Inflammatory macrophage treated with lipopolysaccharide for 1 hour (primary cell): ENCODE data around the gene CA12.
A peak's percentile ranks its signal among the peaks of the same experiment; 100 is the strongest.

Source experiments
- DNase-seq, 2 donors: peaks; one replicate each; pipeline ENCODE4 v3.0.0-alpha.2; 2020 to 2022

The CA12 gene

GRCh38 chr15:63299943-63300575, 81.6 kb downstream of the CA12 start:
- DNase-seq = no peak

DNA sequence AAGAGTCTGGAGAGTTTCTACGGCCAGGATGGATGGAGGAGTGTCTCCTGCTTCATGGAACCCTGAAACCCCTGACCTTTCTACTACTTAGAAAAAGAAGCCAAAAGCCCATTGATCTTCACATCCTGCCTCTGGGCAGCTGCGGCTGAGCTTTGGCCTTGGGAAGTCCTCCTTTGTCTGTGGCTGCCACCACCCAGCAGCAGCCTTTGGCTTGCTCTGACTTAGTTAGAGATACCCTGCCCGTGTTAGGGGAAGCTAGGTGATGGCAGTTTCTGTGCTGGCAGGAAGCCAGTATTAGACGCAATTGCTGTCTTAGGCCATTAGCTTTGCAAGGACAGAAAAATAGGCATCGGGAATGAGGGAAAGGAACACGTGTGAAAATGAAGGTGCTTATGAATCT, 85.5 kb downstream of the CA12 start:
- DNase-seq = no peak

DNA sequence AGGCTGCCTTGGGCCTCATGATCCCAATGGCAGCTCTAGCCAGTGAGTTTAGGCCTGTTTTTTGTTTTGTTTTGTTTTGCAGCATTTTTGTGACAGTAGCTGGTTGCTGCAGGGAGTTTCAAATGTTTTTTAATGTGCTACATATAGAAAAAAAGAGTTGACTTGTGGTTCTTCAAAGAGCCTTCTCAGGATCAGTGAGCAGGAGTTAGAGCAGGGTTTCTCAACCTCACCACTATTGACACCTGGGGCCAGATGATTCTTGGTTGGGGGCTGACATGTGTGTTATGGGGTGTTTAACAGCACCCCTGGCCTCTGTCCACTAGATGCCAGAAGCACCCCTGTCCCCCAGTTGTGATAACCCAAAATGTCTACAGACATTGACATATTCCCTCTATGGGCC, 86.3 kb downstream of the CA12 start:
- no peak for DNase-seq

DNA sequence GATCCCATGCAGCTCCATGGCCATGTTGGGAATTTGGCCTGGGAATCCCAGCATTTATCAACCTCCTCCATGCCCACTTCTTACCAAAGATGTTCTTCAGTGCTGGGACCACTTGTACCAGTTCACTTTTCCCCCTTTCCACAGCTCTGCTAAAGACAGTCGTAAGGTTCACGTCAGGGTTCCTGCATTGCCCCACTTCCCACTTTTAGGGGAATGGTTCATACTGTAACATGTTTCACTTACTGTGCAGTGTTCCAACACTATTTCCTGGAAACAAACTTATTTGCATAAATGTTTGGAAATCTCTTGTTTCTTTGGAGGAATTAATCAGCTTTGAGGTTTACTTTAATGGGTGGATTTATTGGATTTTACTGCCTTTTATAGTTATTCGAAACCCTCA, 87.3 kb downstream of the CA12 start:
- DNase-seq = peak; percentile 78 to 89

DNA sequence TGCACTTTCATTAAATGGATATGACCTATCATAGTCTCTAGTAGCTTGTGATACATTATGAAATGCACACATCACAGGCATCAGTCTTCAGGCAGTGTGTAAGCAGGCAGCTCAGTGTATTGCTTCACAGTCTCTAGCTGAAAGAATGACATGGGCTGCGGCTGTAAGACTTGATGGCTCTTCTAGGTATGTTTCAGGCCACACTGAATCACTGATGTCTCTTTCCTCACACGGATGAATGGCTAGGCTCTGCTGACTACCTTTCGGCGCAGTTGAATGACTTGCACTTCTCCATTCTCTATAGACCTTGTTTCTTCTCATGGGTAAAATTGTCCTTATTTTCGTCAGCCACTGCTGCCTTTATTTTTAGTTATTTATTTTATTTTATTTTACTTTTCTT, 88.9 kb downstream of the CA12 start:
- peak; percentile 41 to 80 for DNase-seq

DNA sequence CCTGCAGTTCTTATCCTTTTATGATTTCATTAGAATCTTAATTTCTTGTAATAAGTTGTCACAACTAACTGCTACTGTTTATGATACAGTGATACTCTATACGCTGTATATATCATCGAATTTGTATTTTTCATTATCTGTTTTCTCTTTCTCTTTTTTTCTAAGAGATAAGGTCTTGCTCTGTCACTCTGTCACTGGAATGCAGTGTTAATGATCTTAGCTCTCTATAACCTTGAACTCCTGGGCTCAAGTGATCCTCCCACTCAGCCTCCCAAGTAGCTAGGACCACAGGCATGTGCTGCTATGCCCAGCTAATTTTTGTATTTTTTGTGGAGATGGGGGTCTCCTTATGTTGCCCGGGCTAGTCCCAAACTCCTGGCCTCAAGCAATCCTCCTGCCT, 89.4 kb downstream of the CA12 start:
- DNase-seq = no peak

- peak; percentile 72 to 78 for DNase-seq
Measured at GRCh38 chr15:63291507-63291906, 90.1 kb downstream of the CA12 start.

GRCh38 chr15:63288778-63289378, 92.8 kb downstream of the CA12 start:
- DNase-seq = peak; percentile 42 to 84

GRCh38 chr15:63288342-63288741, 93.3 kb downstream of the CA12 start:
- DNase-seq = no peak

- no peak for DNase-seq
Measured at GRCh38 chr15:63287109-63287508, 94.5 kb downstream of the CA12 start.

GRCh38 chr15:63284335-63284734, 97.3 kb downstream of the CA12 start:
- DNase-seq = peak in 1 of 2 donors; percentile 35

GRCh38 chr15:63283126-63283525, 98.5 kb downstream of the CA12 start:
- peak; percentile 87 to 89 for DNase-seq

DNA sequence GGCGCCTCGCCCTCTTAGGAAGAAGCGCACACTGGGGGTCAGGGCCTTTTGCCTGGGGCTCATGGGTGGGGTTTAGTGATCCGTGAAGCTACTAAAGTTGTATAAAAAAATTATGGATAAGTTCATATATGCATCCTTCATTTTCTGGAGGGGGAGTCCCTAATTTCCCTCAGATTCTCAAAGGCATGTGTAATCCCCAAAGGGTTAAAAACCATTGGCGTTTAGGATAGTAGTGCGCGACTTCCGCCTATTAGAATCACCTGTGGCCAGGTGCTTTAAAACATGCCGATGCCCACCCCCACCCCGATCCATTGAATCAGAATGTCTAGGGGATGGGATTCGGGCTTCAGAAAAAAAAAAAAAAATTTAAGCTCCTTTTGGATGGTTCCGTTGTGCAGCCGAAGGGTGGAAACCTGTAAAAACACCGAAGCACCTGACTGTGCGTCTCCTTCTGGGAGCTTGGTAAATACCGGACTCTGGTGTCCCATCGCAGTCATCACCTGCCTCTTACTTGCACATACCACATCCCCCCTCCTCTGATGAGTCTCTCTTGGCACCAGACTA, 103.7 kb downstream of the CA12 start:
- no peak for DNase-seq

DNA sequence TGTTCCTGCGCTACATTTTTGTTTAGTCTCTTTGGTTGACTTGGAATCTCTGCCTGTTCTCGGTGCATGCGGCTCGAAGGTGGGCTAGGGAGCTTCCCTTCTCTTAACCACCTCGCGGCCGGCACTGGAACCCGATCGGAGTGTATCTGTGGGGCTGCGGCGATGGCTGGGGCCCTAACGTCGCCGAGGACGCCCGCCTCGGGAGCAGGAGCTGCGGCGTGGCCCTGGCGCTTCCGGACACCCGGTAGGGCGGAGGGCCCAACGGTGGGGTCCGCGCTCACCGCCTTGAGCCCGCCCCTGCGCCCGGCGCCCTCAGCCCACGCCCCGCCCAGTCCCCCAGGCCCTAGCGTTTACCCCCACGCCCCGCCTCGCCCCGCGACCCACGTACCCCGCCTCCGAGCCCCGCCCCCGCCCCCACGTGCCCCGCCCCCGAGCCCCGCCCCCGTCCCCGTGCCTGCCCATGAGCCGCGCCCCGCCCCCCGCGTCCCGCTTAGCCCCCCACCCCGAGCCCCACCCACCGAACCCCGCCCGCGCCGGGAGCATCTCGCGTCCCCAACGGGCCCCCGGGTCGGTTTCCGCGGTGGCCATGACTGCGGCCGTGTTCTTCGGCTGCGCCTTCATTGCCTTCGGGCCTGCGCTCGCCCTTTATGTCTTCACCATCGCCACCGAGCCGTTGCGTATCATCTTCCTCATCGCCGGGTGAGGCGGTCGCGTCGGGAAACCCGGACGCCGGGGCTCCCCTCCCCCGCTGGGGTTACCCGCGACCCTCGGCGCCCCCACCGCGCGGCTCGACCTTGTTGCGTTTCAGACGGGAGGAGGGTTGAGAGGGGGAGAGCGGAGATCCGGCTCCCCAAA, 104.4 kb downstream of the CA12 start, which contains the start of gene APH1B:
Gene APH1B, plus strand, starts transcription at position 568 of the 855 bp plus-strand sequence. Its CDS starts 19 bp downstream, at position 587.
- peak; percentile 35 to 48 for DNase-seq

GRCh38 chr15:63276342-63277037, 105.2 kb downstream of the CA12 start:
- no peak for DNase-seq

DNA sequence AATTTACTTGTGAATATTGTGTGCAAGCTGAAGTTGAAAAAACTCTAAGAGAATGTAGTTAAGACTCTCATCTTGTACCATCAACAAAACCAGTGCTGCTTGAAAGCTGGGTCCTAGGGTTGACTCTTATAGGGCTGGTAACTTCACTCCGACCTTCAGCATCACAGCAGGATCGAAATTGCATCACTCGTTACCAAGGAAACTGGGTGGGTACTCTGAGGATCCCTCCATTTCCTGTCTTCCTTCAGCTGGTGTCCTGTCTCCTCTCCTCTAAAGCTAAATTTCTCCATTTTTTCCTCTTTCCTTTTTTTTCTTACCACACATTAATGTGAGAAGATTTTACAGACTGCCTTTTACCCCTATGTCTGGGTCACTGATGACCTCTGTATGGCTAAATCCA, 107.2 kb downstream of the CA12 start:
- DNase-seq = peak in 1 of 2 donors; percentile 36
